Endodermal cell (in vitro differentiated cells): ENCODE results near the gene MCM3AP. TPM values are rescaled to one million over a fixed set of nuclear protein-coding genes. Genes with fewer than 3 reads are reported as not detected.
"Not testable (repeated sequence)": the region's sequence is repeated elsewhere in the genome, so short reads cannot be mapped to it uniquely, and the experiment has no call there.

Experiments
- DNase-seq: peaks from one replicate; pipeline ENCODE4 v3.0.0-alpha.2; 2017
- H3K27ac ChIP-seq: 2 replicates; pipeline ENCODE4 v1.5.1; 2013; ENCODE audit warnings: mild to moderate bottlenecking, low read depth, low read length, moderate library complexity
- H3K27me3 ChIP-seq: 2 replicates; pipeline ENCODE4 v1.6.1; 2013; ENCODE audit warnings: mild to moderate bottlenecking, low read length, moderate library complexity; ENCODE audit not compliant: insufficient read depth, control insufficient read depth, poor library complexity, severe bottlenecking
- H3K36me3 ChIP-seq: 2 replicates; pipeline ENCODE4 v1.7.0; 2013; ENCODE audit warnings: mild to moderate bottlenecking, low read length, moderate library complexity; ENCODE audit not compliant: control insufficient read depth, insufficient read depth
- H3K4me1 ChIP-seq: one replicate; pipeline ENCODE4 v1.7.0; 2013; ENCODE audit warnings: low read length; ENCODE audit not compliant: control insufficient read depth, insufficient read depth
- H3K4me3 ChIP-seq: 2 replicates; pipeline ENCODE4 v1.5.1; 2013; ENCODE audit warnings: mild to moderate bottlenecking, low read length, moderate library complexity
- H3K9ac ChIP-seq: 2 replicates; pipeline ENCODE4 v1.6.1; 2013; ENCODE audit warnings: mild to moderate bottlenecking, low read length, moderate library complexity; ENCODE audit not compliant: poor library complexity, severe bottlenecking; ENCODE audit errors: extremely low read depth
- H3K9me3 ChIP-seq: 2 replicates; pipeline ENCODE4 v1.6.1; 2013; ENCODE audit warnings: mild to moderate bottlenecking, low read length, moderate library complexity; ENCODE audit not compliant: control insufficient read depth
- H3K27ac Mint-ChIP-seq: 2 replicates; pipeline ENCODE4 v1.8.0; 2020; ENCODE audit warnings: mixed read lengths
- H3K27me3 Mint-ChIP-seq: 2 replicates; pipeline ENCODE4 v1.8.0; 2021; ENCODE audit warnings: mild to moderate bottlenecking, mixed read lengths; ENCODE audit not compliant: insufficient read depth
- H3K36me3 Mint-ChIP-seq: 2 replicates; pipeline ENCODE4 v1.8.0; 2020; ENCODE audit warnings: low read depth, mixed read lengths
- H3K4me1 Mint-ChIP-seq: 2 replicates; pipeline ENCODE4 v1.8.0; 2020; ENCODE audit warnings: mixed read lengths
- H3K4me3 Mint-ChIP-seq: 2 replicates; pipeline ENCODE4 v1.8.0; 2020; ENCODE audit warnings: mild to moderate bottlenecking, moderate library complexity, mixed read lengths
- H3K9me3 Mint-ChIP-seq: 2 replicates; pipeline ENCODE4 v1.8.0; 2020; ENCODE audit warnings: mild to moderate bottlenecking, mixed read lengths
- CTCF ChIP-seq: fragments of 200-600 bp; sonication (generic); conservative IDR thresholded peaks from 2 replicates; pipeline ENCODE4 v1.5.0; 2021; ENCODE audit warnings: antibody characterized with exemption, mild to moderate bottlenecking
- WGBS, 2 experiments: methylation state at CpG; one replicate each; pipeline versions ENCODE4 v1.1.5 to v1.1.7; 2013; ENCODE audit warnings: missing lambda C conversion rate in 2 of 2, mixed read lengths in 1 of 2; ENCODE audit not compliant: insufficient coverage in 1 of 2, insufficient read length in 1 of 2; 5-methylcytosine and 5-hydroxymethylcytosine counted together
- total RNA-seq, 2 donors: library from RNA; stranded (reverse); fragmentation: NEBNext Ultra II Directional in 1 of 2; extraction: Animal tissue kit (Norgen Biotek cat#: 25700) in 1 of 2; gene quantifications; 2 replicates in 1 of 2; 3 replicates in 1 of 2; pipeline ENCODE4 v1.2.1, GENCODE V29; 2021

The MCM3AP gene
- total RNA-seq, 2 donors from 2014 or later = 120 to 161 TPM

- Histone ChIP-seq H3K4me1 (no peaks in the 10 kb centered on the region), H3K27ac (no peak overlapping the region), H3K27me3 (no peaks in the 10 kb centered on the region), H3K9ac (no peak overlapping the region), H3K4me3 (no peak overlapping the region), H3K9me3 (no peaks in the 10 kb centered on the region), H3K36me3 (peaks cover 55% of the 10 kb centered on the region)
- Mint-ChIP-seq H3K4me1 (no peaks in the 10 kb centered on the region), H3K9me3 (no peaks in the 10 kb centered on the region), H3K27ac (no peak overlapping the region), H3K36me3 (peaks cover 52% of the 10 kb centered on the region), H3K27me3 (no peaks in the 10 kb centered on the region), H3K4me3 (no peak overlapping the region)
- DNase-seq = no peak
- WGBS, 2 experiments = 94 to 96% methylated on average over 13 to 18 of the region's 18 CpGs
- TF ChIP-seq CTCF = no peak
These were observed 80.2 kb downstream of the MCM3AP start for GRCh38 chr21:46205166-46205565.

DNA sequence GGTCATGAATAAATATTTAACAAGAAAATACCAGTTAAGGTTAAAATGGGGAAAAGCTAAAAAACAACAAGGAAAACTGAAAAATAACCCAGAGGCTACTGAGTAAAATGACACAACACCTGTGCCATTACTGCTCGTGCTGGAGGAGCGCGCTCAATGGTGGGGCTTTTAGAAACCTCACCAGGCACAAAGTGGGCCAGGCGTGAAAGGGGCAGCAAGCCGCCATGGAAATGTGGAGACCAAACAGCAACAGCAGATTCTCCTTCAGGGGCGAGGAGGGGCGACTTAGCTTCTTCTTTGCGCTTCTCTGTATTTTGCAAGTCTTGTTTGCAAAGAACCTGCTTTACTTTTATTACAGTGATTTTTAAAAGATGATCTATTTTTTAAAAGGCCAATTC lies 82.2 kb downstream of the MCM3AP start:
- Mint-ChIP-seq H3K4me1 (no peaks in the 10 kb centered on the region), H3K27ac (no peak overlapping the region), H3K27me3 (no peaks in the 10 kb centered on the region), H3K36me3 (peaks cover 67% of the 10 kb centered on the region), H3K9me3 (peaks cover 3% of the 10 kb centered on the region), H3K4me3 (no peak overlapping the region)
- Histone ChIP-seq H3K27ac (no peak overlapping the region), H3K36me3 (peaks cover 62% of the 10 kb centered on the region), H3K27me3 (no peaks in the 10 kb centered on the region), H3K9me3 (peaks cover 4% of the 10 kb centered on the region), H3K4me3 (no peak overlapping the region), H3K9ac (no peak overlapping the region), H3K4me1 (no peaks in the 10 kb centered on the region)
- 89 to 91% methylated on average over 7 to 8 of the region's 8 CpGs for WGBS, 2 experiments
- no peak for DNase-seq
- TF ChIP-seq CTCF = no peak

DNA sequence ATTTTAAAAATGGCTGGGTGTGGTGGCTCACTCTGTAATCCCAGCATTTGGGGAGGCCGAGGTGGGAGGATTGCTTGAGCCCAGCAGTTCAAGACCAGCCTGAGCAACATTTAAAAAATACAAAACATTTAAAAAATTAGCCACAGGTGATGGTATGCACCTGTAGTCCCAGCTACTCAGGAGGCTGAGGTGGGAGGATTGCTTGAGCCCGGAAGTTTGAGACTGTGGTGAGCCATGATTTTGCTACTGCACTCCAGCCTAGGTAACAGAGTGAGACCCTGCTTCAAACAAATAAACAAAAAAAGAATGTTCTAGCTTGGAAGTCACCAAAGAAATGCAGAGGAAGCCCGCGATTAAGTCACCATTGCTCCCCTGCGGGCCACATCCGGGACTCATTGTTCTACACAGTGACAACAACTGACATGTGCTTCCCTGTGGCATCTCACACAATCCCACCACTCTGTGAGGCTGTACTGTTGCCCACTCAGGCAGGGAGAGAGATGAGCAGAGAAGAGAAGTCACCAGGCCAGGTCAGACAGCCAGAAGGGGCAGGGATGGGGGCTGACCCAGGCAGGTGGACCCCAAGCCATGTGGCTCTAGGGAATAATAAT lies 82.7 kb downstream of the MCM3AP start:
- Histone ChIP-seq H3K4me3 (no peak overlapping the region), H3K36me3 (peaks cover 62% of the 10 kb centered on the region), H3K9ac (no peak overlapping the region), H3K27ac (no peak overlapping the region), H3K4me1 (no peaks in the 10 kb centered on the region), H3K27me3 (no peaks in the 10 kb centered on the region), H3K9me3 (peaks cover 4% of the 10 kb centered on the region)
- peaks cover 69% of the 10 kb centered on the region for H3K36me3 Mint-ChIP-seq
- DNase-seq = no peak
- no peak for TF ChIP-seq CTCF
- peaks cover 3% of the 10 kb centered on the region for H3K9me3 Mint-ChIP-seq
- no peak overlapping the region for H3K4me3 Mint-ChIP-seq
- 68 to 87% methylated on average over 4 to 6 of the region's 6 CpGs for WGBS, 2 experiments
- H3K27me3 Mint-ChIP-seq = no peaks in the 10 kb centered on the region
- no peaks in the 10 kb centered on the region for H3K4me1 Mint-ChIP-seq
- H3K27ac Mint-ChIP-seq = peak overlapping the region; percentile 26

DNA sequence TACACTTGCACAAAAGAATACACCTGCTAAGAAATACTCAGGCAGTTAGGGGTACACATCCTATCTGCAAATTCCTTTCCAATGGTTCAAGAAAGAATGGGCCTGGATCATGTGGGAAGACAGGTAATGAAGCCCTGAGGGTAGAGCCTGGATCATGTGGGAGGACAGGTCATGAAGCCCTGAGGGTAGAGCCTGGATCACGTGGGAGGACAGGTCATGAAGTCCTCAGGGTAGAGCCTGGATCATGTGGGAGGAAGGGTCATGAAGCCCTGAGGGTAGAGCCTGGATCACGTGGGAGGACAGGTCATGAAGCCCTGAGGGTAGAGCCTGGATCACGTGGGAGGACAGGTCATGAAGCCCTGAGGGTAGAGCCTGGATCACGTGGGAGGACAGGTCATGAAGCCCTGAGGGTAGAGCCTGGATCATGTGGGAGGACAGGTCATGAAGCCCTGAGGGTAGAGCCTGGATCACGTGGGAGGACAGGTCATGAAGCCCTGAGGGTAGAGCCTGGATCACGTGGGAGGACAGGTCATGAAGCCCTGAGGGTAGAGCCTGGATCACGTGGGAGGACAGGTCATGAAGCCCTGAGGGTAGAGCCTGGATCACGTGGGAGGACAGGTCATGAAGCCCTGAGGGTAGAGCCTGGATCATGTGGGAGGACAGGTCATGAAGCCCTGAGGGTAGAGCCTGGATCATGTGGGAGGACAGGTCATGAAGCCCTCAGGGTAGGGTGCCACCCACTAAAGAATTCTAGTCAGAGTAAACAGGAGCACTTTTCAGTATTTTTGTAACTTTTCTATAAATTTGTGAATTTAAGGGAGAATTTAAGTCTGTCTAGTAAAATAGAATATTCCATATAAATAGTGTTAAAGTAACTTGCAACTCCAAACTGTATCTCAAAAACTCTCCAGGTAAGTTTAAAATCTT lies 84.3 kb downstream of the MCM3AP start:
- H3K4me3 Mint-ChIP-seq, H3K4me3 ChIP-seq, H3K27ac ChIP-seq, H3K27ac Mint-ChIP-seq, H3K4me1 ChIP-seq, H3K9me3 ChIP-seq, H3K9me3 Mint-ChIP-seq, DNase-seq, H3K4me1 Mint-ChIP-seq, H3K27me3 Mint-ChIP-seq, H3K27me3 ChIP-seq, H3K9ac ChIP-seq: not testable (repeated sequence)
- H3K36me3 ChIP-seq = peaks cover 62% of the 10 kb centered on the region
- H3K36me3 Mint-ChIP-seq = peaks cover 78% of the 10 kb centered on the region
- 80 to 87% methylated on average over 1 of the region's 8 CpGs for WGBS, 2 experiments
